Bronchial smooth muscle cell (primary cell): ENCODE measurements around the gene DCAF15. TPM values are rescaled to one million over a fixed set of nuclear protein-coding genes. Genes with fewer than 3 reads are reported as not detected.

Experiments used
- total RNA-seq: library from RNA; depleted of rRNA; stranded (reverse); fragments of >200 nt; gene quantifications from 2 replicates; pipeline ENCODE4 v1.2.1, GENCODE V29; 2014

DCAF15 gene
- total RNA-seq: 4.6 and 7.6 TPM in 2 replicates

GRCh38 chr19:13952154-13952930 lies at the start of gene DCAF15:
DCAF15 (plus strand) TSS chr19:13952509; CDS start chr19:13952513, 4 bp downstream.

GRCh38 chr19:13905634-13906520 lies 46.4 kb upstream of the DCAF15 start, which contains the start of the genes BRME1 and CC2D1A:
BRME1 (minus strand) TSS chr19:13906117; CDS start chr19:13904892, 1,225 bp downstream.
CC2D1A (plus strand) TSS chr19:13906201; CDS start chr19:13906442, 241 bp downstream.

DNA sequence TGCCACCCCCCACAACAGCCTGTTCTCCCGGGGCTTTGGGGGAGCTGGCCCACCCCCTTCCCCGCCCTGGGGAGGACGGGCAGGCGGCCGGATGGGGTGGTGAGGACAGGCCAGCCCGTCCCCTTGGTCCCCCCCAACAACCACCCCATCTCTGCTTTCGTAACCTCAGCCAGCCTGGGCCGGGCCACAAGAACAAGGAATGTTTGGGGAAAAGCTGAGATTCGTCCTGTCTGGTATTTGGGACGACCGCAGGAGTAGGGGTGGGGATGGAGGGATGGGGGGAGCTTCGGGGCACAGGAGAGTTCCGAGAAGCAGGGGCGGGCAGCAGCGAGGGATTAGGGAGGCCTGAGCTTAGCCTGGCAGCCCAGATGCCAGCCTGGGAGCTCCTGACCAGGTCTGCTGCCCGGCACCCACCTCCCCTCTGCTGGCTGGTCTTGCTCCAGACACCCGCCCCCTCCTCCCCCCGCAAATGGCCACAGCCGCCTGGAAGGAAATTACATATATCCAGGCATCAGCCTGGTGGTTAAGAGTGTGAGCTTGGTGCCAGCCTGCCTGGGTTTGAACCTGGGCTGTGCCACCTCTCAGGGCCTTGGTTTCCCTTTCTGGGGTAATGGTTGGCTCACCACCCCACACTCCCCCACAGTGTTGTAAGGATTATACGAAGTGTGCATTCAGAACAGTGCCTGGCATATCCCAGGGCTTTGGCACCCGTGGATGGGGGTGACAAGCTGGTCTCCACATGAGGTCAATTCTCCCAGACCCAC lies 13.8 kb upstream of the DCAF15 start, which contains the start of gene PODNL1:
TSS of gene PODNL1 (minus strand) at position 117 of the 764 bp plus-strand sequence. CDS start 236 bp downstream, outside the sequence.

GRCh38 chr19:14006085-14006765 lies 53.9 kb downstream of the DCAF15 start, which contains the start of gene RFX1:
RFX1 (minus strand) TSS chr19:14006320; CDS start chr19:13993843, 12,477 bp downstream.

Other genes with a start within 250 kb of the DCAF15 start
- 20.6 and 23.6 TPM in 2 replicates for gene MRI1, start 188.0 kb upstream of the DCAF15 start, total RNA-seq
- 58.6 and 87.6 TPM in 2 replicates for gene C19orf53, start 178.1 kb upstream of the DCAF15 start, total RNA-seq
- gene ZSWIM4, start 157.1 kb upstream of the DCAF15 start, total RNA-seq: 1.5 and 2.2 TPM in 2 replicates
- gene NANOS3, start 75.4 kb upstream of the DCAF15 start, total RNA-seq: 0.43 TPM in 1 of 2 replicates, not detected in the other
- gene BRME1, start 46.4 kb upstream of the DCAF15 start, total RNA-seq: 0.32 TPM in 1 of 2 replicates, not detected in the other
- gene CC2D1A, start 46.3 kb upstream of the DCAF15 start, total RNA-seq: 4.7 and 6.6 TPM in 2 replicates
- gene PODNL1, start 14.1 kb upstream of the DCAF15 start, total RNA-seq: 1.0 and 1.3 TPM in 2 replicates
- 1.6 and 2.6 TPM in 2 replicates for gene RFX1, start 53.8 kb downstream of the DCAF15 start, total RNA-seq
- gene RLN3, start 75.6 kb downstream of the DCAF15 start, total RNA-seq: not detected in 2 replicates
- gene IL27RA, start 79.3 kb downstream of the DCAF15 start, total RNA-seq: 0.26 and 1.6 TPM in 2 replicates
- gene PALM3, start 109.6 kb downstream of the DCAF15 start, total RNA-seq: 0.16 and 0.17 TPM in 2 replicates
- gene MISP3, start 120.3 kb downstream of the DCAF15 start, total RNA-seq: 0.34 and 0.63 TPM in 2 replicates
- gene C19orf67, start 133.3 kb downstream of the DCAF15 start, total RNA-seq: not detected in 2 replicates
- gene SAMD1, start 138.2 kb downstream of the DCAF15 start, total RNA-seq: 12.4 and 13.9 TPM in 2 replicates
- 33.1 and 42.7 TPM in 2 replicates for gene PRKACA, start 165.3 kb downstream of the DCAF15 start, total RNA-seq
- gene ASF1B, start 184.1 kb downstream of the DCAF15 start, total RNA-seq: 0.43 and 0.95 TPM in 2 replicates